SKM-1 (cell line): ENCODE measurements around the gene USH2A.

Source experiments
- DNase-seq: peaks from one replicate; lab custom pipeline; 2025; ENCODE audit not compliant: unreplicated experiment; lab: John Stamatoyannopoulos, UW

The USH2A gene

GRCh38 chr1:215665215-215665614, 758.0 kb downstream of the USH2A start:
- no peak for DNase-seq

DNA sequence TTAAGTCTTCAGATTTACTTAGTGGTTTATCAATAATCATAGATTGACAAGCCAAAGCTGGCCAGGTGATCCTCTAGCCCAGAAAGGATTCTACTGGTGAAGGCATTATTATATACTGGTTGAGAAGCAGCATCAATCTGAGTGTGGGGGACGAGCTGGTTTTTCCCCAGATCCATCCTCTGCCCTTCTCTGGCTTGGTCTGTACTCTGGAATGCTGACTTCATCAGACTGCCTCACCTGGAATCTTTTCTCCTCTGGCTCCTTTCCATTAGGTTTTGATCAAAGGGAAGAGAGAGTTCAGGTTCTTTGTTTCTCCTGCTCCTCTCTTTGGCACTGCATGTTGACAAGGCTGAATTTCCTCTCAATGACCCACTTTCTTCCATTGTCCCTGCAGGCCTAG, 762.2 kb downstream of the USH2A start:
- DNase-seq, result no peak

DNA sequence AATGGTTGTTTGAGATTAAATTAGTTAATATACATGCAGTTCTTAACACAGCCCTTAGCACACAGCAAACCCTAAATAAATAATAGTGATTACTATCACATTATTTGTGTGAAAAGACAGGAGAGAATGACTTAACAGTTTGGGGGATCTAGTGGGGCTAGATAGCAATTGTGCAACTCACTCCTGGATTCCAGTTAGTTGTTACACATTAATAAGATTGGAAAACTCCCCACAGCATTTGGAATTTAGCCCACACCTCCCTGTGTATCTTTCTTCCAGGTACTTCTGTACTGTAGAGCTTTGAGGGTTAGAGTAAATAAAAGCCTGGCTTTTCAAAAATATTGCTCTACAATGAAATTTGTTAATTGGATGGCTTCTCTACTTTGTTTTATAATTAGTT, 763.0 kb downstream of the USH2A start:
- no peak for DNase-seq

GRCh38 chr1:215657047-215657446, 766.2 kb downstream of the USH2A start:
- DNase-seq, result no peak

DNA sequence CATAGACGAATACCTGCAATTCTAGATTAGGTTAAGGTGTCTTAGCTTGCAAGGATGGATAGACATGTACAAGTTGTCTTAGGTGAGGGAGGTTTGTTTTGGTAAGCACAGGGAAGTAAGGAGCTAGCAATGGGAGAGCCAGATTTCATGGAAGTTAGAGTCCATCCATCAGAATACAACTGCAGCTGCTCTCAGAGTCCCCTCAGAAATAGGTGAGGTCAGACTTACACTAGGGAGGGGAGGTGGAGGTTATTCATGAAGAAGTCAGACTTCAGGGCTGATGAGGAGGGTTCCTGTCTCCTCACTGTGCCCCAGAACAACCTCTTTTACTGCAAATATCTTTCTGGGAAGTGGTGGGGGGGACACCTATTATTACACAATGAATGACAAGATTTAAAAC, 770.9 kb downstream of the USH2A start:
- no peak for DNase-seq

- DNase-seq, result no peak
These were observed 771.4 kb downstream of the USH2A start for GRCh38 chr1:215651867-215652266.

DNA sequence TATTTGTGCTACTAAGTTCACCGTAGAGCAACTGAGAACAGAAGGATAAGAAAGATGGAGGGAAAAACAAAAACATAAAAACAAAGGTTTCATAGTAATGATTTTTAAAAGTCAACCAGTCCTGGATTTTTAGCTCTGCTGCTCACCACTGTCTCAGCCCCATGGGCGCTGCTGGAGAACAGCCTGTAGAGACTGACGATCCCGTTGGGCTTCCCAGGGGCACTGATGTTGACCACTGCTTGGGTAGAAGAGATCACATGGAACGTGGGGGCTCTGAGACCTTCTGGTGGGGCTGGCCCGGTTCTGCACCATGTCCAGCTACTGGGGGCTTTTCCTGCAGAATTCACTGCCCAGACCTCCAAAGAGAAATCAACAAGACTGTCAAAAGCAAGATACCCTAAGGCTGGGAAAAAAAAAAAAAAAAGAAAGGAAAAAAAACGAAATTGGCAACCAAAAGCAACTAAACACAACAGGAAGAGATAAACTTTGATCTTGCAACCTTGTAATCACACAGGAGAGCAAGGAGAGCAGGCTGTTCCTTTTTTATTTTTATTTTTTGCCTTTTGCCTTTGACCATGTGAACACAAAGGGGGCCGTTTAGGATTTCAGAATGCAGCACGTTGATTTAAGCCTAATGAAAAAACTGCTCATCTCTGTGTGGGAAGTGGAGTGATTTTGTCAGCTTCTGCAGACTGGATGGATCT, 772.6 kb downstream of the USH2A start:
- no peak for DNase-seq

DNA sequence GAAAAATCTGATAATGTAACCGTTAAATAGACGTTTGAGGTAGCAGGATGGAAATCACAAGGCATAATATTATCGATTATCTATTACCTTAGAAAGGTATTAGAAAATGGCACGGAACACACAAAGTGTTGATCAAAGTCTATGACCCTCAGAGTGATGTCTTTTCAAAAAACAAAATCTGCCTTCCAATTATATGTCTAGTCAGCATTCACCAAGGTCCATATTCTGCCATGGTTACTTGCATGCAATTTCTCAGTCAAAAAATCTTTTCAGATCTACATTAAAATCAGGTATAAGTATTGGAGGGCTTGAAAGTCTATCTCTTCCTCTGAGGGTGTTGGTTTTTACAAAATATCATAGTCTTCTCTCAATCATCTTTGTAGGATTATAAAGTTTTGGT, 774.3 kb downstream of the USH2A start:
- DNase-seq, result no peak

DNA sequence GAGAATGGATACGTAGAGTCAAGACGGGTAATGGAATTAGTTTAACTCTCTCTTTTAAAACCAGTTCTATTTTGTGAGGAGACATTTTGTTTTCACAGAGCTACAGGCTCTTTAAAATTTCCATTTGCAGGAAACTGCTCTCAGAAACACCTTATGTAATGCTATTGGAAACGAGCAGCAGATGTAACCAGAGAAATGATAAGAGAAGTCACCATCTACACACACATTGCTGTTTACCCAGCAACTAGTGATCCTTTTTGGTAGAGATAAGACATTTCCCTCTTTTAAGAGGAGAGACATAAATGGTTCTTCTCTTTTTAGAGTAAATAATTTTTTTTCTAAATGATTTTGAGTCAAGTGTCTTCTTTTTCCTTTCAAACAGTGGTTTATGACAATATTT, 775.5 kb downstream of the USH2A start:
- no peak for DNase-seq

GRCh38 chr1:215645861-215646260, 777.4 kb downstream of the USH2A start:
- DNase-seq, result no peak

GRCh38 chr1:215645182-215645581, 778.1 kb downstream of the USH2A start:
- no peak for DNase-seq

GRCh38 chr1:215643592-215644321, 779.5 kb downstream of the USH2A start:
- no peak for DNase-seq

DNA sequence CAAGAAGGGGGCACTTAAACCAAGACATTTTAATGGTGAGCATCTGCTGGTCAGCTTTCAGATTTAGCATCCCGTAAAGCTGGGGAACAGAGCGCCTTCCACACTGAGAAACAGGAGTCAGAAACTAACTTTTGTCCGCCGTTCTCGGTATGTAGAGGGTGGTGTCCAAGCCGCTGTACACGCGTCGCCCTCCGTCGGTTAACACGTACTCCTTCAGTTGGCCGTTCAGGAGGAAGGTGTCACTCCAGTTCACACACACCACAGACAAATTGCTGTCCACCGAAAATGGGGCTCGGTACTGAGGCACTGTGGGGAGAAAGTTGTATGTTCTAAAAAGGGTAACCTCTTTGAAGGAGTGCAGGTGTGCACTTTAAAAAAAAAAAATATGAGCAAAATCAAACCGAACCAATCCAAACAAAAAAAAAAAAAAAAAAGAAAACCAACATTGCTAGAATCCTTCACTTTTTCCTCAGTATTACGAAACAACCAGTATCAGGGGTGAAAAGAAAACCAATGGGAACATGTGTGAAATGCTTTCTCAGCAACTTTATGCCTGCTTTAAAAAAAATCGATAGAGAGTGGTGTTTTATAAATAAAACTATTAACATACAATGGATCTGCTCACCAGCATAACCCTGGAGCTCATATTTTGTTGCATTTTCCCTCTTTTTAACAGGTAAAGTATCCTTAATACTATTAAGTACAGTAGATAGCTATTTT, 782.7 kb downstream of the USH2A start:
- DNase-seq, result no peak

DNA sequence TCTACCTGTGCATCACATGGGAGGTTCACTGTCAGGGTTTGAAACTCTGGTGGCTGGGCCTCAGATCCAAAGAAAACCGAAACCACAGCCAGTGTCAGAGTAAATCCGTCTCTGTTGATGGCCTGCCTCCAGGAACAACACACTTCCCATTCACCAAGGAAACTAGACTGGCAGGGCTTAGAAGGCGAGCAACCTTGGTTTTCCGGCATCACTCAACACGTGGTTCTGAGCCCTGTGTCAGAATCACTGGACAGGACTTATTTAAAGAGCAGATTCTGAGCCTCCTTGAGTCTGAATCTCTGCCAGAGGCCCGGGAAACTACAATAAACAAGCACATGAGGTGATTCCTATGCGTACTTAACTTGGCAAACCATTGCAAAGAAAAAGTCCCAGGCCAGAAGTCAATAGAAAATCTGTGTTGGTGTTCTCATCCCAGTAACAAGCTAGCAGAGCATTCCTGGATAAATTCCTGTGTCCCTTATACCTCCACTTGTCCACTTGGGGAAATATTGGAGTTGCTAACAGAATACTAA, 786.1 kb downstream of the USH2A start:
- DNase-seq, result no peak

GRCh38 chr1:215636258-215636965, 786.8 kb downstream of the USH2A start:
- no peak for DNase-seq

DNA sequence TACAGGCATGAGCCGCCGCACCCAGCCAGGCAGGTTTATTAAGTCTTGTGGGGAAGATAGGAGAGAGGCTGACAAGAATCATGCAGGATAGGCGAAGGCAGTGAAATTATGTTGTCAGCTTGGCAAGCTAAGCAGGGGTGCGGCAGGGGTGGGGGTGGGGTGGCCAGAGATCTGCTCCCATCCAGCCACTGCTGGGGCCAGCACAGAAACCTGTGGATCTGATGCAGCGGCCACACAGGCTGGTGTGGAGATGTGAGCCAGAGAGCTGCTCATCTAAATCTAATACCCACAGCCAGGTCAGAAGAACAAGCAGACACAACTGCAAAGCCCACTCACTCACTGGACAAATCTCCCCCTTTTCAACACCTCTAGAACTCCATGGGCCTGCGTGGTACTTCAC, 787.4 kb downstream of the USH2A start:
- no peak for DNase-seq

GRCh38 chr1:215631489-215631888, 791.8 kb downstream of the USH2A start:
- DNase-seq, result no peak

DNA sequence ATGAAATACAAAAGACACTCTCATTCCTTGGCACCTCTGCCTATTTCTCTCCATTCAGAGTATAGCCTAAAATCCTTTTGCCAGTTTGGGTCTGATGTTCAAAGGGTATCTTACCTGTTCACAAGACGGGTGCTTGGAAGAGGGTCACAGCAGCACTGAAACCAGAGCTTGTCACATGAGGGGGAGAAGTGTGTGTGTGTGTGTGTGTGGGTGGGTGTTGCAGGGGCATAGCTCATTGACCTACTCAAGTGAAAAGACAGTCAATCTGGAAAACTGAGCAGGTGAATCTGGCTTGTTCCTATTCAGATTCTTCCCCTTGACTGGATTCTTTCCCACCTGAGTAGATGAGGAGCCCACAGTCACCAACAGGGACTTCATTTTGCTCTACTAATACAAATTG, 792.2 kb downstream of the USH2A start:
- no peak for DNase-seq

DNA sequence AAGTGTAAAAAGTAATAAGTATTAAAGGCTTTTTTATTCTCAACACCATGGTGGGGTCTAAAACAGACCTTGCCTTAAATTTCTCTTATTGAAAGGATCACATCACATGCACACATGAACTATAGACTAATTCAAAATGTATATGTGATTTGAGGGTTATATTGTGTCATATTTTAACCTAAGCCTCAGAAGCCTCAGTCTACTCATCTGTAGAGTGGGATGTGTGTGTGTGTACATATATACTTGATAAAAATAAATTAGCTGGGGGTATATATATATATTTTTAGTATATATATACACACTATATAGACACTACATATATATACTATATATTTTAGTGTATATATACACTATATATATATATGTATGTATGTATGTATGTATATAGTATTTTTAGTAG, 797.3 kb downstream of the USH2A start:
- no peak for DNase-seq

- DNase-seq, result no peak
These were observed 800.1 kb downstream of the USH2A start for GRCh38 chr1:215623162-215623561.

DNA sequence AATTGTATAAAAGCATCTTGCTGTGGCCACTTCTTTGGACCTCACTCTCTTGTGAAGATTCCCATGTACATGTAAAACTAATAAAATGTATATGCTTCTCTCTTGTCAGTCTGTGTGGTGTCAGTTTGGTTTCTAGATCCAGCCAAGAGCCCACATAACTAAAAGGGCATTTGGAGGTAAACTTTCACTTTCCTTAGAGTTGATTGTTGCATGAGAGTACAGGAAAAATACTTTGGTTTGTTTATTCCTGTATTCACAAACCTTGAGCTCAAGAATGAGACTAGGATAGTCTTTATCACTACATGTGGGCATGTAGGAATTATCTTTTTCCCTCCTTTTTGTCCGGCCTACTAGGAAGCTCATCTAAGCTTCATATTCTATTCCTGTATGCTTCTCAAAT, 805.3 kb downstream of the USH2A start:
- DNase-seq, result no peak
